ENCODE measurements around the gene CSRP3.
A peak's percentile ranks its signal among the peaks of the same experiment; 100 is the strongest.

The CSRP3 gene

GRCh38 chr11:19201737-19202605 is at the start of gene CSRP3:
TSS of gene CSRP3 (minus strand) at chr11:19201983. CDS start at chr11:19192448, 9,535 bp downstream.
- no peak for DNase-seq

GRCh38 chr11:19251577-19251976 is 49.8 kb upstream of the CSRP3 start:
- DNase-seq: no peak

- no peak for DNase-seq
These were observed 45.0 kb upstream of the CSRP3 start for GRCh38 chr11:19246816-19247215.

GRCh38 chr11:19245351-19245750 is 43.6 kb upstream of the CSRP3 start:
- no peak for DNase-seq

GRCh38 chr11:19244621-19245020 is 42.8 kb upstream of the CSRP3 start:
- no peak for DNase-seq

- DNase-seq: no peak
These were observed 42.3 kb upstream of the CSRP3 start for GRCh38 chr11:19244084-19244483.

GRCh38 chr11:19243613-19244012 is 41.8 kb upstream of the CSRP3 start:
- DNase-seq: no peak

- no peak for DNase-seq
These were observed 41.4 kb upstream of the CSRP3 start for GRCh38 chr11:19243143-19243542.

- DNase-seq: no peak
These were observed 40.6 kb upstream of the CSRP3 start for GRCh38 chr11:19242179-19242932.

- DNase-seq: no peak
These were observed 39.7 kb upstream of the CSRP3 start for GRCh38 chr11:19241260-19242178.

GRCh38 chr11:19240420-19241259 is 38.9 kb upstream of the CSRP3 start, which contains the start of gene E2F8:
TSS of gene E2F8 (minus strand) at chr11:19240945. CDS start at chr11:19240121, 824 bp downstream.
- DNase-seq: peak; percentile 52

GRCh38 chr11:19239039-19239438 is 37.3 kb upstream of the CSRP3 start:
- no peak for DNase-seq

- no peak for DNase-seq
These were observed 36.0 kb upstream of the CSRP3 start for GRCh38 chr11:19237813-19238212.

- DNase-seq: no peak
These were observed 35.6 kb upstream of the CSRP3 start for GRCh38 chr11:19237381-19237780.

GRCh38 chr11:19234231-19234817 is 32.5 kb upstream of the CSRP3 start:
- no peak for DNase-seq

GRCh38 chr11:19232910-19233503 is 31.2 kb upstream of the CSRP3 start:
- DNase-seq: no peak

GRCh38 chr11:19229671-19230070 is 27.9 kb upstream of the CSRP3 start:
- no peak for DNase-seq

- no peak for DNase-seq
These were observed 27.2 kb upstream of the CSRP3 start for GRCh38 chr11:19228968-19229367.

GRCh38 chr11:19226378-19227195 is 24.8 kb upstream of the CSRP3 start:
- no peak for DNase-seq

- no peak for DNase-seq
These were observed 23.8 kb upstream of the CSRP3 start for GRCh38 chr11:19225581-19225980.
